K562 (cell line): ENCODE measurements around the gene ELF1. TPM values are rescaled to one million over a fixed set of nuclear protein-coding genes. Genes with fewer than 3 reads are reported as not detected.

ENCODE experiments used
- BACH1 ChIP-seq: fragments of 200-800 bp; sonication (Bioruptor generic); IDR thresholded peaks from 2 replicates; pipeline ENCODE4 v1.6.1; 2016; ENCODE audit warnings: missing genetic modification characterization, missing compliant biosample characterization
- CBFA2T3 ChIP-seq: fragments of 450-650 bp; IDR thresholded peaks from 2 replicates; pipeline ENCODE4 v1.6.1; 2017
- CHD7 ChIP-seq: fragments of 200-600 bp; sonication (generic); IDR thresholded peaks from one replicate; pipeline ENCODE4 v1.6.1; 2012; ENCODE audit warnings: mild to moderate bottlenecking, low read depth, low read length, inconsistent platforms
- FOXA1 ChIP-seq: fragments of 450-650 bp; IDR thresholded peaks from 2 replicates; pipeline ENCODE4 v1.6.1; 2016; ENCODE audit warnings: mild to moderate bottlenecking, borderline replicate concordance
- HES1 ChIP-seq: fragments of 450-650 bp; IDR thresholded peaks from 2 replicates; pipeline ENCODE4 v1.6.1; 2016; ENCODE audit warnings: low read depth, mild to moderate bottlenecking, moderate library complexity
- MAFF ChIP-seq: IDR thresholded peaks from 2 replicates; pipeline ENCODE4 v1.6.1; 2012; ENCODE audit warnings: low read length, improper control_type of control experiment
- NFE2 ChIP-seq: IDR thresholded peaks from 2 replicates; pipeline ENCODE4 v1.6.1; 2014; ENCODE audit warnings: antibody characterized with exemption, low read depth
- RCOR1 ChIP-seq, 2 experiments: IDR thresholded peaks; 2 replicates each; pipeline ENCODE4 v1.6.1; 2012; ENCODE audit warnings: low read depth in 2 of 2, low read length in 2 of 2, borderline replicate concordance in 1 of 2, improper control_type of control experiment in 1 of 2
- ZNF592 ChIP-seq: fragments of 450-650 bp; IDR thresholded peaks from 2 replicates; pipeline ENCODE4 v1.6.1; 2017; ENCODE audit warnings: antibody characterized with exemption, mild to moderate bottlenecking
- polyA plus RNA-seq, 8 experiments: library from polyadenylated mRNA; depleted of rRNA in 4 of 8; stranded (reverse) in 5 of 8; unstranded in 3 of 8; fragments of >200 nt; fragmentation: Nextera tagmentation in 2 of 8; fragmentation: Illumina TruSeq in 1 of 8; extraction: Ambion mirVana in 2 of 8; extraction: Trizol in 1 of 8; gene quantifications; 2 replicates each; pipeline versions ENCODE4 v1.2.1 to v1.2.3, GENCODE V29; 2011 to 2014; ENCODE audit warnings: inconsistent platforms in 1 of 8, missing spikeins in 1 of 8
- total RNA-seq, 7 experiments: library from RNA; depleted of rRNA in 6 of 7; stranded (reverse); fragments of >200 nt in 6 of 7; fragmentation: Illumina TruSeq in 2 of 7; extraction: Trizol in 2 of 7; gene quantifications; 2 replicates each; pipeline versions ENCODE4 v1.2.1 to v1.2.3, GENCODE V29; 2011 to 2021; ENCODE audit warnings: low replicate concordance in 1 of 7

ELF1 gene
- total and polyA plus RNA-seq, 9 of the 15 experiments (the other 6 are each of a cell fraction or from before 2014, with no cell fraction given): 24.7 to 54.4 (median 33.4) TPM

- TF ChIP-seq ZNF592 (0 out of 2 replicates have a peak, but pooled peaks have one; percentile 26), FOXA1 (no peak), CHD7 (no peak), BACH1 (tag) (no peak), RCOR1 (IDR thresholded peaks at IDR 0.05; ENCODE audit: borderline replicate concordance in 1 of 2, low read depth in 2 of 2, low read length in 2 of 2) (peak in 1 of 2 experiments; percentile 61; a peak in 1 of 4 replicates), CBFA2T3 (peak; percentile 72), MAFF (peak; percentile 27; the same call in 1 of the 2 replicates), NFE2 (peak; percentile 48; the same call in 1 of the 2 replicates), HES1 (no peak)
Observed at GRCh38 chr13:40974460-40975407, 44.4 kb downstream of the ELF1 start (continued).
